Pancreas (tissue), 10 donors: ENCODE data around the gene HOXA6. TPM values are rescaled to one million over a fixed set of nuclear protein-coding genes. Genes with fewer than 3 reads are reported as not detected.

Source experiments
- ATAC-seq, 4 donors: fragments of 200-7000 bp; cut with Tn5 transposase; one replicate each; pipeline versions ENCODE4 v1.8.0 to v1.9.1; 2020; ENCODE audit warnings: mild to moderate bottlenecking in 4 of 4, moderate library complexity in 4 of 4
- DNase-seq, 6 donors: peaks; one replicate each; pipeline ENCODE4 v3.0.0-alpha.2; 2020
- FAIRE-seq: peaks from 2 replicates; lab custom pipeline; 2012; peaks lifted over from hg19 to GRCh38; lab: Jason Lieb, UNC
- H3K27ac ChIP-seq, 4 donors: fragments of 200-600 bp; sonication (generic); 1 replicate in 3 of 4; 2 replicates in 1 of 4; pipeline versions ENCODE4 v1.5.0 to v1.8.0; 2020
- H3K27me3 ChIP-seq, 4 donors: fragments of 200-600 bp; one replicate each; pipeline ENCODE4 v1.8.0; 2021
- H3K36me3 ChIP-seq, 3 donors: fragments of 200-600 bp; sonication (generic) in 1 of 3; one replicate each; pipeline versions ENCODE4 v1.5.0 to v1.8.0; 2020 to 2021
- H3K4me1 ChIP-seq, 3 donors: fragments of 200-600 bp; one replicate each; pipeline ENCODE4 v1.8.0; 2021
- H3K4me3 ChIP-seq, 4 donors: fragments of 200-600 bp; sonication (generic) in 2 of 4; one replicate each; pipeline versions ENCODE4 v1.5.0 to v1.8.0; 2020 to 2021
- H3K9me3 ChIP-seq, 4 donors: fragments of 200-600 bp; one replicate each; pipeline ENCODE4 v1.8.0; 2021
- CTCF ChIP-seq, 4 donors: fragments of 200-600 bp; sonication (generic) in 3 of 4; IDR thresholded peaks; one replicate each; pipeline versions ENCODE4 v1.5.0 to v1.8.0; 2021; ENCODE audit warnings: antibody characterized with exemption in 4 of 4
- WGBS, 2 donors: extraction: QIAGEN DNeasy Blood & Tissue Kit; methylation state at CpG; one replicate each; pipeline ENCODE4 v1.1.7; 2013; 5-methylcytosine and 5-hydroxymethylcytosine counted together
- intact Hi-C, 3 donors: fragments of 100-400 bp; cut with DNase I; formaldehyde crosslinking; loops; one replicate each; pipeline versions ENCODE4 v1.11.1 to v1.14.2; 2022
- polyA plus RNA-seq, 2 donors: library from polyadenylated mRNA; stranded (reverse); fragments of 200-250 nt; gene quantifications; one replicate each; pipeline ENCODE4 v1.2.3, GENCODE V29; 2013
- total RNA-seq, 6 donors: library from RNA; stranded (reverse); fragmentation: NEBNext Ultra II Directional in 4 of 6; extraction: Animal tissue kit (Norgen Biotek cat#: 25700) in 4 of 6; gene quantifications; one replicate each; pipeline versions ENCODE4 v1.2.1 to v1.2.4, GENCODE V29; 2021 to 2023
- donor health status: healthy with polysubstance abuse.
- donor health status: DM: no; HTN: no; CAD: no; lungs with moderate emphysema.
- donor health status: DM: no; HTN: no; CAD: no.
- donor health status: control.
- donor health status: control.
- donor health status: Bipolar disorder and iron deficiency.
- donor health status: DM: yes; HTN: yes; CAD: no.
- donor health status: DM: no; HTN: no; CAD: no.
- donor health status: DM: no; HTN: no; CAD: no.
- donor health status: DM: yes; HTN: yes; CAD: no.

The HOXA6 gene
- total and polyA plus RNA-seq, 8 donors = 0.12 to 0.34 TPM; not detected in 6

GRCh38 chr7:27163288-27164044 lies 15.9 kb upstream of the HOXA6 start:
- intact Hi-C loops = no loop called here
- Histone ChIP-seq H3K27ac (no peak overlapping the region), H3K27me3 (peaks cover 14 to 79% (median 27%) of the 10 kb centered on the region in 4 donors), H3K4me1 (peaks cover 0 to 7% (median 5%) of the 10 kb centered on the region in 3 donors), H3K36me3 (no peaks in the 10 kb centered on the region), H3K9me3 (no peaks in the 10 kb centered on the region), H3K4me3 (no peak overlapping the region)
- FAIRE-seq (no peak), ATAC-seq (no peak), DNase-seq (no peak)
- no peak for TF ChIP-seq CTCF (IDR thresholded peaks at IDR 0.05)
- WGBS, 2 donors = 43 to 49% methylated on average over 24 of the region's 24 CpGs

GRCh38 chr7:27162561-27163287 lies 15.2 kb upstream of the HOXA6 start:
- WGBS, 2 donors = 59 to 69% methylated on average over 7 of the region's 7 CpGs

GRCh38 chr7:27161721-27162560 lies 14.4 kb upstream of the HOXA6 start:
- DNase-seq = peak in 3 of 6 donors; percentile 15 to 64 (median 55)
- 38 to 40% methylated on average over 26 to 29 of the region's 30 CpGs for WGBS, 2 donors
- Histone ChIP-seq H3K27me3 (peaks cover 13 to 74% (median 30%) of the 10 kb centered on the region in 4 donors), H3K4me3 (peak overlapping the region in 1 of 4 donors; percentile 82), H3K4me1 (peaks cover 0 to 7% (median 5%) of the 10 kb centered on the region in 3 donors), H3K27ac (no peak overlapping the region), H3K9me3 (no peaks in the 10 kb centered on the region), H3K36me3 (no peaks in the 10 kb centered on the region)
- intact Hi-C loops = no loop called here
- TF ChIP-seq CTCF (IDR thresholded peaks at IDR 0.05) = no peak
- ATAC-seq = no peak
- no peak for FAIRE-seq

More at GRCh38 chr7:27162561-27163287, 15.2 kb upstream of the HOXA6 start:
- no peak for TF ChIP-seq CTCF (IDR thresholded peaks at IDR 0.05)
- Histone ChIP-seq H3K4me1 (peaks cover 0 to 7% (median 5%) of the 10 kb centered on the region in 3 donors), H3K36me3 (no peaks in the 10 kb centered on the region), H3K4me3 (no peak overlapping the region), H3K27ac (no peak overlapping the region), H3K27me3 (peaks cover 13 to 75% (median 30%) of the 10 kb centered on the region in 4 donors), H3K9me3 (no peaks in the 10 kb centered on the region)
- intact Hi-C loops = no loop called here
- peak; percentile 51 for FAIRE-seq
- ATAC-seq = no peak
- no peak for DNase-seq

GRCh38 chr7:27161214-27161720 lies 13.7 kb upstream of the HOXA6 start:
- no peaks in the 10 kb centered on the region for H3K36me3 ChIP-seq
- peaks cover 13 to 74% (median 29%) of the 10 kb centered on the region in 4 donors for H3K27me3 ChIP-seq
- intact Hi-C loops = no loop called here
- 9 to 11% methylated on average over 27 of the region's 27 CpGs for WGBS, 2 donors
- peaks cover 0 to 7% (median 5%) of the 10 kb centered on the region in 3 donors for H3K4me1 ChIP-seq
- FAIRE-seq (no peak), ATAC-seq (peak in 3 of 4 donors; percentile 2 to 41 (median 19)), DNase-seq (peak in 3 of 6 donors; percentile 18 to 57 (median 32))
- H3K9me3 ChIP-seq = no peaks in the 10 kb centered on the region
- peak overlapping the region; percentile 29 to 82 (median 62) for H3K4me3 ChIP-seq
- peak in 1 of 4 donors; percentile 18 for TF ChIP-seq CTCF (IDR thresholded peaks at IDR 0.05)
- no peak overlapping the region for H3K27ac ChIP-seq
